GM18519 (cell line): Measurements from ENCODE around the gene TNFAIP6.
"Not testable (repeated sequence)": the region's sequence is repeated elsewhere in the genome, so short reads cannot be mapped to it uniquely, and the experiment has no call there.

ENCODE experiments used
- ATAC-seq: cut with Tn5 transposase; IDR thresholded peaks from one replicate; pipeline ENCODE4 v1.9.1; 2021; ENCODE audit warnings: mild to moderate bottlenecking, moderate library complexity; ENCODE audit not compliant: unreplicated experiment, low FRiP score

The TNFAIP6 gene

GRCh38 chr2:151357359-151357758 lies at the start of gene TNFAIP6:
TNFAIP6 (plus strand) TSS chr2:151357592; CDS start chr2:151357667, 75 bp downstream.
- no peak for ATAC-seq

GRCh38 chr2:151310313-151310712 lies 47.1 kb upstream of the TNFAIP6 start:
- ATAC-seq = not testable (repeated sequence)

GRCh38 chr2:151312440-151312839 lies 45.0 kb upstream of the TNFAIP6 start:
- ATAC-seq = not testable (repeated sequence)

GRCh38 chr2:151315381-151315903 lies 42.0 kb upstream of the TNFAIP6 start:
- no peak for ATAC-seq

GRCh38 chr2:151325581-151326095 lies 31.8 kb upstream of the TNFAIP6 start:
- ATAC-seq = no peak

- no peak for ATAC-seq
Measured at GRCh38 chr2:151326554-151326953, 30.8 kb upstream of the TNFAIP6 start.

GRCh38 chr2:151329998-151330397 lies 27.4 kb upstream of the TNFAIP6 start:
- ATAC-seq = no peak

- no peak for ATAC-seq
Measured at GRCh38 chr2:151333083-151333482, 24.3 kb upstream of the TNFAIP6 start.

- no peak for ATAC-seq
Measured at GRCh38 chr2:151334082-151334815, 23.1 kb upstream of the TNFAIP6 start.

GRCh38 chr2:151336863-151337371 lies 20.5 kb upstream of the TNFAIP6 start:
- no peak for ATAC-seq

- ATAC-seq = no peak
Measured at GRCh38 chr2:151337643-151338042, 19.7 kb upstream of the TNFAIP6 start.

- no peak for ATAC-seq
Measured at GRCh38 chr2:151338115-151338514, 19.3 kb upstream of the TNFAIP6 start.

- no peak for ATAC-seq
Measured at GRCh38 chr2:151343073-151343472, 14.3 kb upstream of the TNFAIP6 start.

GRCh38 chr2:151344191-151344590 lies 13.2 kb upstream of the TNFAIP6 start:
- not testable (repeated sequence) for ATAC-seq

GRCh38 chr2:151344906-151345305 lies 12.5 kb upstream of the TNFAIP6 start:
- ATAC-seq = no peak

- ATAC-seq = no peak
Measured at GRCh38 chr2:151347294-151347693, 10.1 kb upstream of the TNFAIP6 start.

- no peak for ATAC-seq
Measured at GRCh38 chr2:151347906-151348305, 9.5 kb upstream of the TNFAIP6 start.

- ATAC-seq = no peak
Measured at GRCh38 chr2:151350579-151351195, 6.7 kb upstream of the TNFAIP6 start.

GRCh38 chr2:151353995-151354394 lies 3.4 kb upstream of the TNFAIP6 start:
- no peak for ATAC-seq

GRCh38 chr2:151354807-151355206 lies 2.6 kb upstream of the TNFAIP6 start:
- no peak for ATAC-seq

GRCh38 chr2:151358166-151358970 lies 976 bp downstream of the TNFAIP6 start:
- no peak for ATAC-seq
